ELF-1 (cell line): ENCODE results near the gene GMEB2.
"Not testable (repeated sequence)": the region's sequence is repeated elsewhere in the genome, so short reads cannot be mapped to it uniquely, and the experiment has no call there.

Experiments
- DNase-seq: peaks from one replicate; pipeline ENCODE4 v3.0.0-alpha.2; 2016; ENCODE audit warnings: low read depth, low spot score

The GMEB2 gene

GRCh38 chr20:63561624-63562396 is 65.1 kb downstream of the GMEB2 start:
- DNase-seq, result no peak

DNA sequence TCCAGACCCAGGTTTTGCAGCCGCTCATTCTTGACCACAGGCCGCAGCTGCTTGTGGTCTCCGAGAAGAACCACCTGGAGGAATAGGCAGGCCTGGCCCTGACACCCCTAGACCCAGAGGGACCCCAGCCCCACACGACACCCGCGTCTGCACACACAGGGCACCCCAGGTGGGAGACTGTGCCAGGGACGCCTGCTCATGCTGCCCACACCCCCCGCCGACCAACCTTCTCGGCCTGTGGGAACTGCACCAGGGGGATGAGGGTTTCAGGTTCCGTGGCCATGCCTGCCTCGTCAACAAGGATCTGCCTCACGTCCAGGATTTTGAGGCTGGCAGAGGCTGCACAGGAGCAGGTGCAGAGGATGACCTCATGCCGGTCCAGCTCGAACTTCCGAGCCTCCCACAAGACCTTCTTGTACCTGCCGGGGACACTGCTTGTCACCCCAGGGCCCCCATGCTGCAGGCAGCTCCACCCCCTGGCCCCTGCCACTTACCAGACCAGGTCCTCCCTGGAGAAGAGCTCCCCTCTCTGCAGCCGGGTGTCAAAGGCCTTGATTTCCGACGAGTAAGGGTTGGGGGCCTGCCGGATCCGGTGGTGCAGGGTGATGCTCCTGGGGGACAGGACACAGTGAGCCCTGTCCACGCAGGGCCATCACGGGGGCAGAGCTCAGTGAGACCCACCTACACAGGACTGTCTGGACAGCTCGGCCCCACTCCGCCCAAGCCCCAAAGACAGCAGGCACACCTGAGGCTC is 65.9 kb downstream of the GMEB2 start:
- DNase-seq, result no peak

- no peak for DNase-seq
Observed at GRCh38 chr20:63560333-63560805, 66.5 kb downstream of the GMEB2 start.

DNA sequence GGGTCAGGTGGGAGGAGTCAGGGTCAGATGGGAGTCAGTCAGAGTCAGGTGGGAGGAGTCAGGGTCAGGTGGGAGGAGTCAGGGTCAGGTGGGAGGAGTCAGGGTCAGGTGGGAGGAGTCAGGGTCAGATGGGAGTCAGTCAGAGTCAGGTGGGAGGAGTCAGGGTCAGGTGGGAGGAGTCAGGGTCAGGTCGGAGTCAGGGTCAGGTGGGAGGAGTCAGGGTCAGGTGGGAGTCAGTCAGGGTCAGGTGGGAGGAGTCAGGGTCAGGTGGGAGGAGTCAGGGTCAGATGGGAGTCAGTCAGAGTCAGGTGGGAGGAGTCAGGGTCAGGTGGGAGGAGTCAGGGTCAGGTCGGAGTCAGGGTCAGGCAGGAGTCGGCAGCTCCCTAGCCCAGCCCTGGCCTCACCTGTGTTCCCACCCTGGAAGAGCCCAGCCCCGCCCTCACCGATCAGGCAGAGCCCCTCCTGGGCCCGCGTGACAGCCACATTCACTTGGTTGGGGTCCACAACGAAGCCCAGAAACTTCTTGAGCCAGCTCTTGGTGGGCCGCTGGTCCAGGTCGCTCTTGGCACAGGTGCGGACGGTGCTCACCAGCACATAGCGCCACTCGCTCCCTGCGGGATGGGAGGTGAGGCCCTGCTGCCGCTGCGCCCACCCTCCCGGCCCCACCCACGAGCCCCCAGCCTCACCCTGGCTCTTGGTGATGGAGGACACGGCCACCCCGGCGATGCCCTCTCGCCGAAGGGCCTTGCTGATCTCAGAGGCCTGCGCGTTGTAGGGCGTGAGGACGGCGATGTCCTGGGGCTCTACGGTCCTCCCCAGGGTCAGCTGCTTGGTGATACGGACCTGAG is 67.2 kb downstream of the GMEB2 start:
- not testable (repeated sequence) for DNase-seq

- no peak for DNase-seq
Observed at GRCh38 chr20:63558804-63559484, 68.0 kb downstream of the GMEB2 start.

DNA sequence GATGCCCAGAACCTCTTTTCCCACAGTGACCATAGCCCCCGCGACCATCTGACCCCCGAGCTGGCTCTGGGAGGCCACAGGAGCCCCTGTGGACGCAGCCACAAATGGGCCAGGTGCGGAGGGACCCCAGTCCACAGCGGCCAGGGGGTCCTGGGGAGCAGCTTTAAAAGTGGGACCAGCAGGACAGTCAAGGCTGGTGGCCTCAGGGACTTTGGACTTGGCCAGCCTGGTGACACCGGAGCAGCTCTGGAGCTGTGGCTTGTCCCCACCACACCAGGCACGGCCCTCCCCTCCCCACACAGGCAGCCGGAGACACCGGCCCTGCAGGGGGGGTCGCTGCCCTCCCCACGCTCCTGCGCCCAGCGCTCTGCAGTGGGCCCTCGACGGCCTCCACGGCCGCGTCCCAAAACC is 69.4 kb downstream of the GMEB2 start:
- no peak for DNase-seq

- no peak for DNase-seq
Observed at GRCh38 chr20:63556873-63557478, 69.9 kb downstream of the GMEB2 start.

- DNase-seq, result no peak
Observed at GRCh38 chr20:63555661-63556381, 71.1 kb downstream of the GMEB2 start.

DNA sequence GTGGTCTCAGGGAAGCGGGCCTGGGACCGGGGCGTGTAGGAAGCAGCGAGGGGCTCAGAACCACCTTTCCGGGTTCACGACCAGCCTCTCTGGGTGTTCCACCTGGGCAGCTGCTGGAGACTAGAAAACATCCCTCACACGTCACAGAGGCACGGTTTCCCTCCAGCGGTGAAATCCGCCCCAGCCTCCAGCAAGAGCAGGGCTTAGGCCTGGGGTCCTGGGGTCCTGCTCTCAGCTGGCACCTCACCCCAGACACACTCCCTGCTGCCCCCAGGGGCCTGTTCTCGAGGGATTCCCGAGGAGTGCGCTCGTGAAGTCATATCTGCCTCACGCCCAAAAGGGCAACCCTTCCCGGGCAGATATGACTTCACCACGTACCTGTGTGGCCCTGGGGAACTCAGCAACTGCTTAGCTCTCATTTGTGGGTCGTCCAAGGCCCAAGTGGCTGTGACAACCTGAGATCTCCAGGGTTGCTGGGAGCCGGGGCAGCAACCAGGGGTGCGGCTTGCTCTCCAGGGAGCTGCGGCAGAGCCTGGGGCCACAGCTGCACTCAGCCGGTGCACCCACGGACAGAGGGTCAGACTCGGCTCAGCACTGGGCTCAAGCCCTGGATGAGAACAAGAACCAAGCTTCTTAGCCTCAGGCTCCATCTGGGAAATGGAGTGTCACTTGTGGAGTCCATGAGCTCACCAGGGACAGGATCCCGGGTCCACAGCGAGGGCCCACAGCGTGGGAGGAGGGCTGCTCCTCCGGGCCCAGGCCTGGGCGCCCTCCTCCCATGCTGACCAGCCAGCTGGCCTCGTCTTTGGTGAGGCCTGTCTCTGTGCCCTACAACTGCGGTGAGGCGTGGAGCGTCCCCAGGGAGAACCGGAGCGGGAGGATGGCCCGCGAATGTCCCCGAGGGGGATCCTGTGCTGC is 72.3 kb downstream of the GMEB2 start:
- no peak for DNase-seq

GRCh38 chr20:63553933-63554290 is 73.0 kb downstream of the GMEB2 start, which contains the start of gene FNDC11:
TSS of gene FNDC11 (plus strand) at chr20:63554159. CDS start at chr20:63555664, 1,505 bp downstream.
- no peak for DNase-seq

DNA sequence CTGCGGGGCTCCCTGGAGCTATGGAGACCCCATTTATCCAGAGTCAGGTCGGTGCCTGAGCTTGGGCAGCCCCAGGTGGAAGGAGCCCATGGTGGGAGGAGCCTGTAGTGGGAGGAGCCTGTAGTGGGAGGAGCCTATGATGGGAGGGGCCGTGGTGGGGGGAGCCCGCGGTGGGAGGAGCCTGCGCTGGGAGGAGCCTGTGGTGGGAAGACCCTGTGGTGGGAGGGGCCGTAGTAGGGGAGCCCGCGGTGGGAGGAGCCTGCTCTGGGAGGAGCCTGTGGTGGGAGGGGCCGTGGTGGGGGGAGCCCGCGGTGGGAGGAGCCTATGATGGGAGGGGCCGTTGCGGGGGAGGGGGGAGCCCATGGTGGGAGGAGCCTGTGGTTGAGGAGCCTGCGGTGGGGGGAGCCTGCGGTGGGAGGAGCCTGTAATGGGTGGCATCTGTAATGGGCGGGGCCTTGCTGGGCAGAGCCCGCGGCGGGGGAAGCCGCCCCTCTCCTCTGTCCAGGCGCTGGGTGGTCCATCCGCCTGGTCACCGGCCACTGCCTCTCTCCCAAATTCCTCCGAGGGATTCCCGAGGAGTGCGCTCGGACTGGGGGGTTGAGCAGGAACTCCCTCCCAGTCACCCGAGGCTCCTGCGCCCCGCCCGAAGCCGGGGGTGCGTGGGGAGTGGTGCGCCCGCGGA is 73.5 kb downstream of the GMEB2 start:
- peak; percentile 85 for DNase-seq

DNA sequence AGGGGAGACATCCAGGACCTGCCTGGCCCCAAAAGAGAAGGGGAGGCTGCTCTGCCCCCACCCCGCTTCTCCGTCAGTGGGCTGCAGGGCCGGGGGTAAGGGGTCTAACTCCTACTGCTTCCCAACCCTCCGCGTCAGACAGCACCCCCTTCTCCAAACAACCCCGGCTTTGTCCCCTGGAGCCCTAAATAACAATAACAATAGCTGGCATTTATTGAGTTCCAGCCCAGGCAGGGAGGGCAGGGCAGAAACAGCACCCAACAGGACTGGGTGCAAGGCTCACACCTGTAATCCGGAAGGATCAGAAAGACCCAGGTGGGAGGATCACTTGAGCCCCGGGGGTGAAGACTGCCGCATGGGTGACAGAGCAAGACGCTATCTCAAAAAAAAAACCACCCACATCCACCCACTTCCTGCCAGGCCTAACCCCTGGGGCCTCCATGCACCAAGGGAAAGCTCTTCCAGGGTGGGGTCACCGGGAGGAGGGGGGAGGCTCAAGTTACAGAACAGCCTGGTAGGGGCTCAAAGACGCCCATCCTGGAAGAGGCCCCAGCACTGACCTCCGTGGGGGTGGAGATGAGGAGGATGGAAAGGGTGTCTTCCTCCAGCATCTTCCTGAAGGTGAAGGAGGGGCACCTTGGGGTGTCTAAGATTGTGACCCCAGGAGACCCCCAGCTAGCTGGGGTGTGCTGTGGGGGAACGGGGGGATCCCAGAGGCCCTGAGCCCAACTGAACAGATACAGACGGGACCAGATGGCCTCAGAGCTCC is 74.2 kb downstream of the GMEB2 start:
- DNase-seq, result no peak

DNA sequence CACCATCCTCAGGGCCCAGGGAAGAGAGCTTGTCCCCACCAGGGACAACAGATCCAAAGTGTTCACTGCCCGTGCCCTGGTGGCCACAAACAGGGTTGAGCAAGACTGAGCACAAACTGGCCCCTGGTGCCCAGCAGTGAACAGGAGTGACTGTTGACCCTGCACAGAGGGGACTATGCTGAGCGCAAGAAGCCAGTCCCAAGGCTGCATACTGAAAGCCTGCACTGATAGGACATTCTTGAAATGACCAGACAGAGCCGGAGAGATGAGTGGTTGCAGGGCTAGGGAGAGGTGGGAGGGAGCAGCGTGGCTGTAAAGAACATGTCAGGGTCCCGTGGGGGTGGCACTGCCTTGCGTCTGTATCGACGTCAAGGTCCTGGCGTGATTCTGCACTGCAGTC is 75.8 kb downstream of the GMEB2 start:
- DNase-seq, result no peak

DNA sequence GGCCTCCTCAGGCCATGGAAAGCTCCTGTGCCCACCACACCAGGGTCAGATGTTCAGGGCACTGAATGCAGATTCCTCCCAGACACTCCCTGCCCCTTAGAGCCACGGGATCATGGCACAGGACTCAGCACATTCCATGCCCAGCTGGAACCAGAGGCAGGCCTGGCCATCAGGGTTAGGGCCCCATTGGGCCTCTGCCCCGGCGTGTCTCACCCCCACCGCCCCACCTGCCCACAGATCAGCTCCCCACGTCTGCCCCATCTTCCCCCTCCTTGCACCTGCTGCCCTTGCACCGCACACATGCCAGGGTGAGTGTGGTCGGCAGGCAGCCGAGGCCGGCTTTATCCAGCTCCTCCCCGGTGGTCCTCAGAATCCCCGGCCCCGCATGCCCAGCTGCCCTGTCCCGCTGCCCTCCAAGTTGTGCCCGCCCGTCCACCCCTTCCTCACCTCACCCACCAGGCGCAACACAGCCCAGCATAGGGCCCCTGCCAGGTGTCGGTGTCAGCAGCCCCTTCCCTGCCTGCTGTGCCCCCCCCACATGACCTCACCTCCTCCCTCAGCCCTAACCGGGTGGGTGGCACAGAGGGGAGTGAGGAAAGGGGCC is 77.1 kb downstream of the GMEB2 start:
- no peak for DNase-seq

- no peak for DNase-seq
Observed at GRCh38 chr20:63549019-63549418, 77.9 kb downstream of the GMEB2 start.

- DNase-seq, result no peak
Observed at GRCh38 chr20:63548542-63548941, 78.4 kb downstream of the GMEB2 start.

- DNase-seq, result no peak
Observed at GRCh38 chr20:63547725-63548480, 79.0 kb downstream of the GMEB2 start, which contains the start of gene SRMS. TSS of gene SRMS (minus strand) at chr20:63547749. CDS start at chr20:63547463, 286 bp downstream.
